HEK293 (cell line): ENCODE measurements around the gene ACTR3C.

Source experiments
- CTCF ChIA-PET: fragments of 350-600 bp; formaldehyde crosslinking; extraction: SDS; loops from one replicate; lab custom pipeline; 2021; ENCODE audit warnings: antibody characterized with exemption; lab: Yijun Ruan, JAX
- POLR2A ChIA-PET: fragments of 300-600 bp; formaldehyde crosslinking; extraction: SDS; loops from one replicate; lab custom pipeline; 2020; ENCODE audit warnings: antibody characterized with exemption, inconsistent platforms; lab: Yijun Ruan, JAX
- H3K27ac ChIP-seq: fragments of 200-500 bp; sonication (Bioruptor generic); 2 replicates; pipeline ENCODE4 v1.5.1; 2014; ENCODE audit warnings: low read depth, low read length, control low read depth, inconsistent platforms; ENCODE audit errors: extremely low read depth
- H3K36me3 ChIP-seq, 2 experiments: fragments of 200-500 bp in 1 of 2; sonication (Bioruptor generic) in 1 of 2; 1 replicate in 1 of 2; 2 replicates in 1 of 2; pipeline ENCODE4 v1.5.1; 2014 to 2017; ENCODE audit warnings: inconsistent platforms in 2 of 2, low read length in 2 of 2; ENCODE audit not compliant: control insufficient read depth in 2 of 2, insufficient read depth in 1 of 2
- H3K4me1 ChIP-seq: fragments of 200-500 bp; sonication (Bioruptor generic); 2 replicates; pipeline ENCODE4 v1.5.1; 2014; ENCODE audit warnings: mild to moderate bottlenecking, low read length, inconsistent platforms; ENCODE audit not compliant: control insufficient read depth, insufficient read depth
- H3K4me3 ChIP-seq: 2 replicates; pipeline ENCODE4 v1.5.1; 2011; ENCODE audit warnings: low read depth, mild to moderate bottlenecking, control low read depth, low read length, moderate library complexity
- H3K9me3 ChIP-seq: fragments of 200-500 bp; sonication (Bioruptor generic); 2 replicates; pipeline ENCODE4 v1.5.1; 2014; ENCODE audit warnings: low read depth, low read length, inconsistent platforms; ENCODE audit not compliant: control insufficient read depth, insufficient read depth
- AEBP2 ChIP-seq: fragments of 450-650 bp; formaldehyde crosslinking; IDR thresholded peaks from 2 replicates; pipeline ENCODE4 v1.5.1; 2016; ENCODE audit warnings: missing biosample characterization, missing genetic modification characterization, borderline replicate concordance
- EGR2 ChIP-seq: fragments of 450-650 bp; formaldehyde crosslinking; IDR thresholded peaks from 2 replicates; pipeline ENCODE4 v1.5.1; 2016; ENCODE audit warnings: low read depth, missing biosample characterization, missing genetic modification characterization
- GLI2 ChIP-seq: fragments of 450-650 bp; formaldehyde crosslinking; IDR thresholded peaks from 2 replicates; pipeline ENCODE4; 2017; ENCODE audit warnings: missing biosample characterization, missing genetic modification characterization, low read depth, borderline replicate concordance
- GLIS2 ChIP-seq: fragments of 450-650 bp; formaldehyde crosslinking; IDR thresholded peaks from 2 replicates; pipeline ENCODE4 v1.5.1; 2016; ENCODE audit warnings: missing biosample characterization, missing genetic modification characterization
- IKZF3 ChIP-seq: fragments of 450-650 bp; IDR thresholded peaks from 2 replicates; pipeline ENCODE4 v1.5.0; 2018; ENCODE audit warnings: missing biosample characterization, mild to moderate bottlenecking, missing genetic modification characterization, moderate library complexity
- KLF8 ChIP-seq: fragments of 450-650 bp; formaldehyde crosslinking; IDR thresholded peaks from 2 replicates; pipeline ENCODE4 v1.5.1; 2016; ENCODE audit warnings: missing biosample characterization, missing genetic modification characterization
- MYNN ChIP-seq: fragments of 450-650 bp; formaldehyde crosslinking; IDR thresholded peaks from 2 replicates; pipeline ENCODE4 v1.5.1; 2016; ENCODE audit warnings: missing biosample characterization, missing genetic modification characterization, borderline replicate concordance
- TSHZ1 ChIP-seq: fragments of 450-650 bp; formaldehyde crosslinking; IDR thresholded peaks from 2 replicates; pipeline ENCODE4 v1.5.1; 2016; ENCODE audit warnings: missing biosample characterization, missing genetic modification characterization, borderline replicate concordance
- ZEB2 ChIP-seq: fragments of 450-650 bp; formaldehyde crosslinking; IDR thresholded peaks from 2 replicates; pipeline ENCODE4 v1.5.1; 2016; ENCODE audit warnings: missing biosample characterization, missing genetic modification characterization
- ZNF114 ChIP-seq: fragments of 450-650 bp; formaldehyde crosslinking; IDR thresholded peaks from 2 replicates; pipeline ENCODE4 v1.5.0; 2017; ENCODE audit warnings: missing biosample characterization, missing genetic modification characterization
- ZNF121 ChIP-seq: fragments of 450-650 bp; formaldehyde crosslinking; IDR thresholded peaks from 2 replicates; pipeline ENCODE4 v1.5.1; 2016; ENCODE audit warnings: missing biosample characterization, missing genetic modification characterization
- ZNF221 ChIP-seq: fragments of 450-650 bp; formaldehyde crosslinking; IDR thresholded peaks from 2 replicates; pipeline ENCODE4 v1.5.1; 2017; ENCODE audit warnings: missing biosample characterization, missing genetic modification characterization, borderline replicate concordance
- ZNF23 ChIP-seq: fragments of 450-650 bp; formaldehyde crosslinking; IDR thresholded peaks from 2 replicates; pipeline ENCODE4 v1.5.1; 2016; ENCODE audit warnings: missing biosample characterization, missing genetic modification characterization, borderline replicate concordance
- ZNF239 ChIP-seq: fragments of 450-650 bp; formaldehyde crosslinking; IDR thresholded peaks from 2 replicates; pipeline ENCODE4 v1.5.1; 2016; ENCODE audit warnings: missing biosample characterization, missing genetic modification characterization
- ZNF302 ChIP-seq: fragments of 450-650 bp; formaldehyde crosslinking; IDR thresholded peaks from 2 replicates; pipeline ENCODE4 v1.5.1; 2016; ENCODE audit warnings: missing biosample characterization, missing genetic modification characterization, low read depth
- ZNF416 ChIP-seq: fragments of 450-650 bp; formaldehyde crosslinking; IDR thresholded peaks from 2 replicates; pipeline ENCODE4 v1.5.1; 2016; ENCODE audit warnings: missing biosample characterization, missing genetic modification characterization
- ZNF585B ChIP-seq: fragments of 450-650 bp; formaldehyde crosslinking; IDR thresholded peaks from 2 replicates; pipeline ENCODE4 v1.5.1; 2016; ENCODE audit warnings: missing biosample characterization, missing genetic modification characterization
- ZNF626 ChIP-seq: fragments of 450-650 bp; sonication (Bioruptor Pico); formaldehyde crosslinking; IDR thresholded peaks from 2 replicates; pipeline ENCODE4 v1.5.1; 2018; ENCODE audit warnings: missing biosample characterization, missing genetic modification characterization, inconsistent platforms
- ZNF677 ChIP-seq: fragments of 450-650 bp; IDR thresholded peaks from 2 replicates; pipeline ENCODE4 v1.5.0; 2018; ENCODE audit warnings: missing biosample characterization, mild to moderate bottlenecking, missing genetic modification characterization, moderate library complexity
- ZNF837 ChIP-seq: fragments of 450-650 bp; formaldehyde crosslinking; IDR thresholded peaks from 2 replicates; pipeline ENCODE4 v1.5.1; 2016; ENCODE audit warnings: missing biosample characterization, missing genetic modification characterization
- ZSCAN18 ChIP-seq: fragments of 450-650 bp; formaldehyde crosslinking; IDR thresholded peaks from 2 replicates; pipeline ENCODE4 v1.5.1; 2016; ENCODE audit warnings: missing biosample characterization, missing genetic modification characterization
- TF ChIP-seq, protein P1 (sequence below): fragments of 450-650 bp; formaldehyde crosslinking; optimal IDR thresholded peaks from 2 replicates; pipeline ENCODE3; 2016; ENCODE audit warnings: missing biosample characterization, mild to moderate bottlenecking, missing genetic modification characterization
- TF ChIP-seq, protein P2 (sequence below): fragments of 450-650 bp; formaldehyde crosslinking; IDR thresholded peaks from 2 replicates; pipeline ENCODE4 v1.5.1; 2016; ENCODE audit warnings: missing biosample characterization, missing genetic modification characterization

Gene ACTR3C

DNA sequence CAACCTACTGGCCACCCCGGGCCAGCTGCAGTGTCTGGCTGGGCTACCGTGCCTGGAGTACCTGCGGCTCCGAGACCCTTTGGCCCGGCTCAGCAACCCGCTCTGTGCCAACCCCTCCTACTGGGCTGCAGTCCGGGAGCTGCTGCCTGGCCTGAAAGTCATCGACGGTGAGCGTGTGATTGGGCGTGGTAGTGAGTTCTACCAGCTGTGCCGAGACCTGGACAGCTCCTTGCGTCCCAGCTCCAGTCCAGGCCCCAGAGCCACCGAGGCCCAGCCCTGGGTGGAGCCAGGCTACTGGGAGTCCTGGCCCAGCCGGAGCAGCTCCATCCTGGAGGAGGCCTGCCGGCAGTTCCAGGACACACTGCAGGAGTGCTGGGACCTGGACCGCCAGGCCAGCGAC, 13.8 kb upstream of the ACTR3C start:
- ChIA-PET CTCF (interaction anchor here (1.6 kb wide), 1 partner anchor 84 kb away, joined by 4 read pairs; no protein-coding TSS in a partner anchor), POLR2A (no interaction called here)
- no peak overlapping the region for H3K27ac ChIP-seq
- peaks cover 0 to 50% of the 10 kb centered on the region in 2 experiments; a peak in 1 of 3 replicates for H3K36me3 ChIP-seq
- H3K4me3 ChIP-seq, result no peak overlapping the region
- H3K9me3 ChIP-seq, result no peaks in the 10 kb centered on the region
- TF ChIP-seq ZNF114 (tag by site-specific recombination) (no peak), KLF8 (tag by site-specific recombination) (no peak), ZNF416 (no peak), MYNN (no peak), ZNF302 (no peak), TSHZ1 (tag by site-specific recombination) (no peak), ZNF837 (tag by site-specific recombination) (no peak), ZNF677 (tag by site-specific recombination) (no peak), GLI2 (no peak), ZNF121 (tag by site-specific recombination) (no peak), ZEB2 (tag by site-specific recombination) (no peak), ZNF239 (tag by site-specific recombination) (no peak), IKZF3 (tag by site-specific recombination) (no peak), ZNF626 (tag by site-specific recombination) (no peak), GLIS2 (tag by site-specific recombination) (no peak), AEBP2 (no peak), ZSCAN18 (tag by site-specific recombination) (no peak), ZNF221 (tag by site-specific recombination) (no peak)
- TF ChIP-seq, protein P1, sequence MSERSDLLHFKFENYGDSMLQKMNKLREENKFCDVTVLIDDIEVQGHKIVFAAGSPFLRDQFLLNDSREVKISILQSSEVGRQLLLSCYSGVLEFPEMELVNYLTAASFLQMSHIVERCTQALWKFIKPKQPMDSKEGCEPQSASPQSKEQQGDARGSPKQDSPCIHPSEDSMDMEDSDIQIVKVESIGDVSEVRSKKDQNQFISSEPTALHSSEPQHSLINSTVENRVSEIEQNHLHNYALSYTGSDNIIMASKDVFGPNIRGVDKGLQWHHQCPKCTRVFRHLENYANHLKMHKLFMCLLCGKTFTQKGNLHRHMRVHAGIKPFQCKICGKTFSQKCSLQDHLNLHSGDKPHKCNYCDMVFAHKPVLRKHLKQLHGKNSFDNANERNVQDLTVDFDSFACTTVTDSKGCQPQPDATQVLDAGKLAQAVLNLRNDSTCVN (tag by site-specific recombination), result no peak
- H3K4me1 ChIP-seq, result no peaks in the 10 kb centered on the region

- no peaks in the 10 kb centered on the region for H3K4me1 ChIP-seq
- no peak overlapping the region for H3K27ac ChIP-seq
- ChIA-PET POLR2A (no interaction called here), CTCF (interaction anchor here (1.6 kb wide), 1 partner anchor 85 kb away, joined by 4 read pairs; no protein-coding TSS in a partner anchor)
- no peak overlapping the region for H3K4me3 ChIP-seq
- peaks cover 0 to 55% of the 10 kb centered on the region in 2 experiments; a peak in 1 of 3 replicates for H3K36me3 ChIP-seq
- no peaks in the 10 kb centered on the region for H3K9me3 ChIP-seq
- TF ChIP-seq EGR2 (tag by site-specific recombination), result no peak
- no peak for TF ChIP-seq ZNF23
- no peak for TF ChIP-seq ZNF585B
- TF ChIP-seq, protein P2, sequence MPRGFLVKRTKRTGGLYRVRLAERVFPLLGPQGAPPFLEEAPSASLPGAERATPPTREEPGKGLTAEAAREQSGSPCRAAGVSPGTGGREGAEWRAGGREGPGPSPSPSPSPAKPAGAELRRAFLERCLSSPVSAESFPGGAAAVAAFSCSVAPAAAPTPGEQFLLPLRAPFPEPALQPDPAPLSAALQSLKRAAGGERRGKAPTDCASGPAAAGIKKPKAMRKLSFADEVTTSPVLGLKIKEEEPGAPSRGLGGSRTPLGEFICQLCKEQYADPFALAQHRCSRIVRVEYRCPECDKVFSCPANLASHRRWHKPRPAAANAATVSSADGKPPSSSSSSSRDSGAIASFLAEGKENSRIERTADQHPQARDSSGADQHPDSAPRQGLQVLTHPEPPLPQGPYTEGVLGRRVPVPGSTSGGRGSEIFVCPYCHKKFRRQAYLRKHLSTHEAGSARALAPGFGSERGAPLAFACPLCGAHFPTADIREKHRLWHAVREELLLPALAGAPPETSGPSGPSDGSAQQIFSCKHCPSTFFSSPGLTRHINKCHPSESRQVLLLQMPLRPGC, result no peak
These were observed 13.4 kb upstream of the ACTR3C start for GRCh38 chr7:150336746-150337145.
